SU-DHL-6 (cell line): ENCODE measurements around the gene CCL24.

Experiments
- H2AFZ ChIP-seq: fragments of 200-600 bp; sonication (generic); 2 replicates; pipeline ENCODE4 v1.6.1; 2014; ENCODE audit warnings: low read depth, mild to moderate bottlenecking, moderate library complexity, mixed read lengths, antibody characterized with exemption, low read length; ENCODE audit not compliant: severe bottlenecking
- H3F3A ChIP-seq: fragments of 200-600 bp; shearing (Covaris generic); 2 replicates; pipeline ENCODE4 v1.6.0; 2016; ENCODE audit warnings: antibody characterized with exemption, mild to moderate bottlenecking; ENCODE audit not compliant: insufficient read depth
- H3K27ac ChIP-seq: fragments of 200-600 bp; sonication (generic); 2 replicates; pipeline ENCODE4 v1.5.1; 2016; ENCODE audit warnings: low read depth, mild to moderate bottlenecking, low read length, moderate library complexity, mixed read lengths
- H3K27me3 ChIP-seq: fragments of 200-600 bp; sonication (generic), shearing (Covaris generic); 2 replicates; pipeline ENCODE4 v1.6.0; 2014; ENCODE audit warnings: mild to moderate bottlenecking, low read length
- H3K36me3 ChIP-seq: fragments of 200-600 bp; sonication (generic); 2 replicates; pipeline ENCODE4 v1.6.1; 2014; ENCODE audit warnings: mild to moderate bottlenecking, low read length, mixed read lengths
- H3K4me2 ChIP-seq: fragments of 300-600, 200-600 bp; shearing (Covaris generic), sonication (generic); 2 replicates; pipeline ENCODE4 v1.6.0; 2014; ENCODE audit warnings: low read length, low read depth, mild to moderate bottlenecking; ENCODE audit not compliant: poor library complexity, severe bottlenecking
- H3K4me3 ChIP-seq: fragments of 200-600 bp; sonication (generic); 2 replicates; pipeline ENCODE4 v1.5.1; 2014; ENCODE audit warnings: antibody characterized with exemption, low read length, mild to moderate bottlenecking, mixed read lengths; ENCODE audit not compliant: insufficient read depth, poor library complexity, severe bottlenecking
- H3K79me2 ChIP-seq: fragments of 200-600 bp; sonication (generic); 2 replicates; pipeline ENCODE4 v1.6.1; 2014; ENCODE audit warnings: mild to moderate bottlenecking, low read length, moderate library complexity; ENCODE audit not compliant: insufficient read depth
- H3K9ac ChIP-seq: fragments of 200-600 bp; sonication (generic); 2 replicates; pipeline ENCODE4 v1.7.0; 2014; ENCODE audit warnings: mild to moderate bottlenecking, low read length
- H3K9me2 ChIP-seq: fragments of 200-600 bp; sonication (generic); replicated peaks from 2 replicates; pipeline ENCODE4 v1.6.1; 2014; ENCODE audit warnings: low read length; ENCODE audit not compliant: insufficient read depth
- H3K9me3 ChIP-seq: fragments of 200-600 bp; sonication (generic); 2 replicates; pipeline ENCODE4 v1.6.1; 2014; ENCODE audit warnings: low read length, mixed read lengths; ENCODE audit not compliant: insufficient read depth
- H4K20me1 ChIP-seq: fragments of 200-600 bp; sonication (generic); 2 replicates; pipeline ENCODE4 v1.6.1; 2014; ENCODE audit warnings: low read depth, mild to moderate bottlenecking, antibody characterized with exemption, low read length, moderate library complexity, mixed read lengths
- CTCF ChIP-seq: fragments of 200-600 bp; sonication (generic); IDR thresholded peaks from one replicate; pipeline ENCODE4 v1.5.1; 2017; ENCODE audit warnings: antibody characterized with exemption, mild to moderate bottlenecking, low read length, moderate library complexity; ENCODE audit not compliant: insufficient read depth, poor library complexity, severe bottlenecking
- EZH2phosphoT487 ChIP-seq: fragments of 200-600 bp; sonication (generic), shearing (Covaris generic); conservative IDR thresholded peaks from 2 replicates; pipeline ENCODE4 v1.6.1; 2018; ENCODE audit warnings: mild to moderate bottlenecking, antibody characterized with exemption, low read length, moderate library complexity, mixed read lengths

The CCL24 gene

GRCh38 chr7:75806560-75807307 lies 6.9 kb downstream of the CCL24 start:
- Histone ChIP-seq H3K79me2 (no peaks in the 10 kb centered on the region), H3K9ac (no peak overlapping the region), H3K4me2 (no peak overlapping the region), H3K36me3 (no peaks in the 10 kb centered on the region), H3F3A (no peaks in the 10 kb centered on the region), H2AFZ (no peak overlapping the region), H3K4me3 (no peak overlapping the region), H3K9me2 (no peaks in the 10 kb centered on the region), H3K27me3 (no peaks in the 10 kb centered on the region), H3K27ac (no peak overlapping the region), H3K9me3 (peaks cover 18% of the 10 kb centered on the region; the same call in 1 of the 2 replicates), H4K20me1 (no peaks in the 10 kb centered on the region)
- TF ChIP-seq CTCF (no peak), EZH2phosphoT487 (no peak)

- TF ChIP-seq EZH2phosphoT487: no peak
- no peak for TF ChIP-seq CTCF
- peaks cover 18% of the 10 kb centered on the region; the same call in 1 of the 2 replicates for H3K9me3 ChIP-seq
- no peak overlapping the region for H2AFZ ChIP-seq
- no peak overlapping the region for H3K27ac ChIP-seq
- H3K36me3 ChIP-seq: no peaks in the 10 kb centered on the region
- H3K79me2 ChIP-seq: no peaks in the 10 kb centered on the region
- H3K9me2 ChIP-seq: no peaks in the 10 kb centered on the region
- no peak overlapping the region for H3K4me2 ChIP-seq
- H4K20me1 ChIP-seq: no peaks in the 10 kb centered on the region
- no peak overlapping the region for H3K4me3 ChIP-seq
- no peaks in the 10 kb centered on the region for H3K27me3 ChIP-seq
- H3K9ac ChIP-seq: no peak overlapping the region
- H3F3A ChIP-seq: no peaks in the 10 kb centered on the region
Measured at GRCh38 chr7:75804705-75805104, 8.9 kb downstream of the CCL24 start.

DNA sequence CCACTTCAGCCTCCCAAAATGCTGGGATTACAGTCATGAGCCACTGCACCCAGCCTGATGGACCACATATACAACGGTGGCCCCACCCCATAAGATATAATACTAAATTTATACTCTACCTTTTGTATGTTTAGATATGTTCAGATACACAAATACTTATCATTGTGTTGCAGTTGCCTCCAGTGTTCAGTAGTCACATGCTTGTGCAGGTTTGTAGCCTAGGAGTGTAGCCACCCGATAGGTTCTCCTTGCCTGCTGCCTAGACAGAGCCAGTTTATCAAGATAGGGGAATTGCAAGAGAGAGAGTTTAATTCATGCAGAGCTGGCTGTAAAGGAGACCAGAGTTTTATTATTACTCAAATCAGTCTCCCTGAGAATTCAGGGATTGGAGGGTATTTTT lies 9.6 kb downstream of the CCL24 start:
- Histone ChIP-seq H3K9me2 (no peaks in the 10 kb centered on the region), H3K4me3 (no peak overlapping the region), H3K27ac (no peak overlapping the region), H3K79me2 (no peaks in the 10 kb centered on the region), H3K9ac (no peak overlapping the region), H3F3A (no peaks in the 10 kb centered on the region), H3K27me3 (no peaks in the 10 kb centered on the region), H3K36me3 (no peaks in the 10 kb centered on the region), H2AFZ (no peak overlapping the region), H3K4me2 (no peak overlapping the region), H4K20me1 (no peaks in the 10 kb centered on the region), H3K9me3 (peaks cover 18% of the 10 kb centered on the region; the same call in 1 of the 2 replicates)
- no peak for TF ChIP-seq EZH2phosphoT487
- TF ChIP-seq CTCF: no peak
